Measurements from ENCODE around the gene COQ2. TPM values are rescaled to one million over a fixed set of nuclear protein-coding genes. Genes with fewer than 3 reads are reported as not detected.

The COQ2 gene
- total RNA-seq, 1 donor from 2014 or later: 14.1 TPM

GRCh38 chr4:83217721-83218522 is 66.7 kb downstream of the COQ2 start:
- Mint-ChIP-seq H3K4me1 (ENCODE audit: unreplicated experiment) (peaks cover 10% of the 10 kb centered on the region), H3K9me3 (ENCODE audit: unreplicated experiment) (no peaks in the 10 kb centered on the region), H3K27ac (ENCODE audit: unreplicated experiment) (peak overlapping the region; percentile 68), H3K4me3 (ENCODE audit: unreplicated experiment) (no peak overlapping the region), H3K36me3 (ENCODE audit: low read depth, unreplicated experiment) (no peaks in the 10 kb centered on the region), H3K27me3 (ENCODE audit: unreplicated experiment) (no peaks in the 10 kb centered on the region)
- no peak for TF ChIP-seq CTCF (IDR thresholded peaks at IDR 0.05; ENCODE audit: unreplicated experiment)
- DNase-seq (ENCODE audit: low spot score): no peak

- Mint-ChIP-seq H3K4me3 (ENCODE audit: unreplicated experiment) (no peak overlapping the region), H3K36me3 (ENCODE audit: low read depth, unreplicated experiment) (no peaks in the 10 kb centered on the region), H3K4me1 (ENCODE audit: unreplicated experiment) (peaks cover 10% of the 10 kb centered on the region), H3K9me3 (ENCODE audit: unreplicated experiment) (no peaks in the 10 kb centered on the region), H3K27ac (ENCODE audit: unreplicated experiment) (peak overlapping the region; percentile 68), H3K27me3 (ENCODE audit: unreplicated experiment) (no peaks in the 10 kb centered on the region)
- TF ChIP-seq CTCF (IDR thresholded peaks at IDR 0.05; ENCODE audit: unreplicated experiment): no peak
- DNase-seq (ENCODE audit: low spot score): no peak
Observed at GRCh38 chr4:83216959-83217683, 67.5 kb downstream of the COQ2 start.

DNA sequence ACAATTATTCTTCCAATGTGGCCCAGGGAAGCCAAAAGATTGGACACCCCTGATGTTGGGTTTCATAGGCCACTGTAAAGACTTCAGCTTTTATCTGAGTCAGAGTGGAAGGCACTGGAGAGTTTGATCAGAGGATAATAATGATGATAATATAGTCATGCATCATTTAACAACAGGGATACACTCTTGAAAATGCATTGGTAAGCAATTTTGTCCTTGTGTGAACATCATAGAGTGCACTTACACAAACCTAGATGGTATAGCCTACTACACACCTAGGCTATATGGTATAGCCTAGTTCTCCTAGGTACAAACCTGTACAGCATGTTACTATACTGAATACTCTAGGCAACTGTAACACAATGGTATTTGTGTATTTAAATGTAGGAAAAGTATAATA is 70.5 kb downstream of the COQ2 start:
- Mint-ChIP-seq H3K36me3 (ENCODE audit: low read depth, unreplicated experiment) (no peaks in the 10 kb centered on the region), H3K27me3 (ENCODE audit: unreplicated experiment) (no peaks in the 10 kb centered on the region), H3K4me3 (ENCODE audit: unreplicated experiment) (no peak overlapping the region), H3K27ac (ENCODE audit: unreplicated experiment) (no peak overlapping the region), H3K4me1 (ENCODE audit: unreplicated experiment) (peaks cover 10% of the 10 kb centered on the region), H3K9me3 (ENCODE audit: unreplicated experiment) (no peaks in the 10 kb centered on the region)
- no peak for DNase-seq (ENCODE audit: low spot score)
- no peak for TF ChIP-seq CTCF (IDR thresholded peaks at IDR 0.05; ENCODE audit: unreplicated experiment)

Other genes starting within 250 kb of the COQ2 start
- 32.2 TPM for gene COPS4, start 249.6 kb downstream of the COQ2 start, total RNA-seq (ENCODE audit: unreplicated experiment)
- gene PLAC8, start 170.1 kb downstream of the COQ2 start, total RNA-seq (ENCODE audit: unreplicated experiment): not detected
- gene HPSE, start 50.0 kb upstream of the COQ2 start, total RNA-seq (ENCODE audit: unreplicated experiment): 41.0 TPM
- 14.7 TPM for gene HELQ, start 171.0 kb upstream of the COQ2 start, total RNA-seq (ENCODE audit: unreplicated experiment)
- gene MRPS18C, start 171.3 kb upstream of the COQ2 start, total RNA-seq (ENCODE audit: unreplicated experiment): 36.4 TPM
- 37.5 TPM for gene ABRAXAS1, start 200.3 kb upstream of the COQ2 start, total RNA-seq (ENCODE audit: unreplicated experiment)

All from endothelial cell (in vitro differentiated cells).